PFSK-1 (cell line): ENCODE results near the gene TCAP.

ENCODE experiments used
- POLR2AphosphoS5 ChIP-seq: IDR thresholded peaks from 2 replicates; pipeline ENCODE4 v1.6.1; 2012; ENCODE audit warnings: low read depth, mild to moderate bottlenecking, control low read depth, low read length, moderate library complexity
- REST ChIP-seq, 2 experiments: IDR thresholded peaks; 2 replicates each; pipeline versions ENCODE4 v1.6.1 to v1.8.0; 2011 to 2012; ENCODE audit warnings: low read depth in 2 of 2, low read length in 2 of 2, control low read depth in 1 of 2, inconsistent platforms in 1 of 2, mild to moderate bottlenecking in 1 of 2, moderate library complexity in 1 of 2; ENCODE audit not compliant: insufficient read depth in 1 of 2
- SIN3A ChIP-seq: IDR thresholded peaks from 2 replicates; pipeline ENCODE4 v1.6.1; 2012; ENCODE audit warnings: mild to moderate bottlenecking, low read length, moderate library complexity, borderline replicate concordance; ENCODE audit not compliant: insufficient read depth
- TAF1 ChIP-seq: IDR thresholded peaks from 2 replicates; pipeline ENCODE4 v1.6.1; 2012; ENCODE audit warnings: low read length, control low read depth, borderline replicate concordance; ENCODE audit not compliant: insufficient read depth

- TF ChIP-seq SIN3A (no peak), TAF1 (no peak), POLR2AphosphoS5 (no peak), REST (IDR thresholded peaks at IDR 0.05; ENCODE audit: insufficient read depth in 1 of 2, low read depth in 2 of 2, low read length in 2 of 2) (no peak)
Measured at GRCh38 chr17:39667945-39668924, 3.1 kb downstream of the TCAP start, which contains the start of gene PNMT.
